Endothelial cell of umbilical vein (primary cell): ENCODE measurements around the gene RPS19. TPM values are rescaled to one million over a fixed set of nuclear protein-coding genes. Genes with fewer than 3 reads are reported as not detected.

ENCODE experiments used
- BruUV-seq: library from RNA; stranded (reverse); fragments of 400-500 nt; replicated peaks from 2 replicates; lab custom pipeline; 2021; lab: Mats Ljungman, UMichigan
- CTCF ChIA-PET: fragments of 300-600, 350-600 bp; sonication (Branson Sonifier 250); formaldehyde crosslinking; loops from one replicate; lab custom pipeline; 2021; ENCODE audit warnings: antibody characterized with exemption, inconsistent platforms; lab: Charles Lee
- POLR2A ChIA-PET: fragments of 300-600, 350-600 bp; sonication (Branson Sonifier 250); formaldehyde crosslinking; loops from one replicate; lab custom pipeline; 2021; ENCODE audit warnings: antibody characterized with exemption, inconsistent platforms; lab: Charles Lee
- DNase-seq: peaks from one replicate; pipeline ENCODE4 v3.0.0-alpha.2; 2011; ENCODE audit warnings: low read depth, low spot score
- FAIRE-seq: peaks from 2 replicates; lab custom pipeline; 2011; peaks lifted over from hg19 to GRCh38; lab: Jason Lieb, UNC
- H2AFZ ChIP-seq: 2 replicates; pipeline ENCODE4 v1.6.0; 2012; ENCODE audit warnings: low read depth, low read length, control low read depth, inconsistent platforms
- H3K27ac ChIP-seq: 2 replicates; pipeline ENCODE4 v1.5.1; 2011; ENCODE audit warnings: low read depth, mild to moderate bottlenecking, control low read depth, low read length, moderate library complexity; ENCODE audit not compliant: insufficient read depth
- H3K27me3 ChIP-seq, 2 experiments: 2 replicates each; pipeline versions ENCODE4 v1.6.0 to v1.6.1; 2011; ENCODE audit warnings: low read length in 2 of 2, mixed read lengths in 1 of 2; ENCODE audit not compliant: control insufficient read depth in 2 of 2, insufficient read depth in 2 of 2
- H3K36me3 ChIP-seq, 2 experiments: 2 replicates in 1 of 2; 3 replicates in 1 of 2; pipeline ENCODE4 v1.5.1; 2011; ENCODE audit warnings: low read length in 2 of 2, mild to moderate bottlenecking in 1 of 2, moderate library complexity in 1 of 2; ENCODE audit not compliant: control insufficient read depth in 2 of 2, insufficient read depth in 2 of 2; ENCODE audit errors: extremely low read depth in 1 of 2
- H3K4me1 ChIP-seq: 3 replicates; pipeline ENCODE4 v1.5.1; 2011; ENCODE audit warnings: mild to moderate bottlenecking, low read length; ENCODE audit not compliant: control insufficient read depth, insufficient read depth; ENCODE audit errors: extremely low read depth
- H3K4me2 ChIP-seq: 2 replicates; pipeline ENCODE4 v1.6.1; 2011; ENCODE audit warnings: low read length, control low read depth, mixed read lengths; ENCODE audit not compliant: insufficient read depth
- H3K4me3 ChIP-seq, 3 experiments: fragments of 200-600 bp in 1 of 3; sonication (generic), shearing (Covaris generic) in 1 of 3; replicated peaks in 1 of 3; 2 replicates each; pipeline ENCODE4 v1.5.1; 2011 to 2016; ENCODE audit warnings: control low read depth in 3 of 3, low read length in 3 of 3, mild to moderate bottlenecking in 2 of 3, inconsistent platforms in 1 of 3, low read depth in 1 of 3, moderate library complexity in 1 of 3; ENCODE audit not compliant: insufficient read depth in 1 of 3
- H3K79me2 ChIP-seq: 2 replicates; pipeline ENCODE4 v1.6.0; 2012; ENCODE audit warnings: low read length, inconsistent platforms; ENCODE audit not compliant: control insufficient read depth, insufficient read depth
- H3K9ac ChIP-seq: replicated peaks from 2 replicates; pipeline ENCODE3; 2011; ENCODE audit warnings: low read length, control low read depth; ENCODE audit not compliant: insufficient read depth; ENCODE audit errors: extremely low read depth
- H3K9me1 ChIP-seq: replicated peaks from 3 replicates; pipeline ENCODE4 v1.6.0; 2011; ENCODE audit warnings: mild to moderate bottlenecking, low read length; ENCODE audit not compliant: control insufficient read depth, insufficient read depth; ENCODE audit errors: extremely low read depth
- H3K9me3 ChIP-seq: replicated peaks from 2 replicates; pipeline ENCODE4 v1.5.1; 2012; ENCODE audit warnings: low read length, inconsistent platforms; ENCODE audit not compliant: control insufficient read depth, insufficient read depth
- H4K20me1 ChIP-seq: replicated peaks from 2 replicates; pipeline ENCODE3; 2011; ENCODE audit warnings: mild to moderate bottlenecking, low read length; ENCODE audit not compliant: control insufficient read depth, insufficient read depth; ENCODE audit errors: extremely low read depth
- EZH2 ChIP-seq: IDR thresholded peaks from 2 replicates; pipeline ENCODE4 v1.6.1; 2012; ENCODE audit warnings: borderline replicate concordance, low read depth, mild to moderate bottlenecking, moderate library complexity, low read length, inconsistent platforms; ENCODE audit not compliant: severe bottlenecking
- FOS ChIP-seq: IDR thresholded peaks from 2 replicates; pipeline ENCODE4 v1.6.1; 2011; ENCODE audit warnings: mild to moderate bottlenecking, low read length, moderate library complexity, borderline replicate concordance; ENCODE audit not compliant: insufficient read depth
- GATA2 ChIP-seq: IDR thresholded peaks from 2 replicates; pipeline ENCODE4 v1.7.0; 2011; ENCODE audit warnings: low read depth, mild to moderate bottlenecking, moderate library complexity, mixed read lengths, low read length; ENCODE audit not compliant: insufficient read length, insufficient read depth
- JUN ChIP-seq: IDR thresholded peaks from 2 replicates; pipeline ENCODE4 v1.6.1; 2011; ENCODE audit warnings: borderline replicate concordance, low read depth; ENCODE audit not compliant: insufficient read length, insufficient read depth
- MYC ChIP-seq: IDR thresholded peaks from one replicate; pipeline ENCODE4 v1.6.1; 2011; ENCODE audit warnings: mild to moderate bottlenecking, low read depth, low read length
- POLR2A ChIP-seq: IDR thresholded peaks from 2 replicates; pipeline ENCODE4 v1.6.1; 2012; ENCODE audit warnings: low read depth, mild to moderate bottlenecking, control low read depth, low read length
- POLR2AphosphoS5 ChIP-seq: IDR thresholded peaks from 2 replicates; pipeline ENCODE4 v1.6.1; 2012; ENCODE audit warnings: low read depth, mild to moderate bottlenecking, control low read depth, low read length, moderate library complexity; ENCODE audit not compliant: insufficient read depth
- dilution Hi-C: fragments of 300-500 bp; cut with MboI; formaldehyde crosslinking; loops from one replicate; pipeline ENCODE4 v1.15.0; 2019; ENCODE audit warnings: low sequenced_read_pairs; ENCODE audit not compliant: extremely low pct_ligation_motif_present
- intact Hi-C: fragments of 100-400 bp; cut with micrococcal nuclease; formaldehyde crosslinking; loops from one replicate; pipeline ENCODE4 v1.10.0; 2022
- polyA plus RNA-seq, 4 experiments: library from polyadenylated mRNA; depleted of rRNA in 3 of 4; stranded (reverse) in 3 of 4; unstranded in 1 of 4; fragments of >200 nt; gene quantifications; 2 replicates each; pipeline versions ENCODE4 v1.2.1 to v1.2.3, GENCODE V29; 2011 to 2012; ENCODE audit warnings: missing spikeins in 1 of 4
- total RNA-seq: library from RNA; stranded (reverse); gene quantifications from 2 replicates; pipeline ENCODE4 v1.2.3, GENCODE V29; 2021
- TF ChIP-seq, protein P1 (sequence below): IDR thresholded peaks from 2 replicates; pipeline ENCODE4 v1.6.1; 2011; ENCODE audit not compliant: insufficient read depth, insufficient read length
- TF ChIP-seq, protein P2 (sequence below), 2 donors: IDR thresholded peaks; 1 replicate in 1 of 2; 2 replicates in 1 of 2; pipeline ENCODE4 v1.5.1; 2011; ENCODE audit warnings: low read length in 2 of 2, mild to moderate bottlenecking in 2 of 2, moderate library complexity in 2 of 2, control low read depth in 1 of 2, inconsistent platforms in 1 of 2, low read depth in 1 of 2; ENCODE audit not compliant: insufficient read depth in 1 of 2; ENCODE audit errors: extremely low read depth in 1 of 2

Gene RPS19
- total and polyA plus RNA-seq, 2 donors (not counting 3 experiments of a cell fraction or from before 2014, with no cell fraction given) = 2,234 to 4,353 TPM

DNA sequence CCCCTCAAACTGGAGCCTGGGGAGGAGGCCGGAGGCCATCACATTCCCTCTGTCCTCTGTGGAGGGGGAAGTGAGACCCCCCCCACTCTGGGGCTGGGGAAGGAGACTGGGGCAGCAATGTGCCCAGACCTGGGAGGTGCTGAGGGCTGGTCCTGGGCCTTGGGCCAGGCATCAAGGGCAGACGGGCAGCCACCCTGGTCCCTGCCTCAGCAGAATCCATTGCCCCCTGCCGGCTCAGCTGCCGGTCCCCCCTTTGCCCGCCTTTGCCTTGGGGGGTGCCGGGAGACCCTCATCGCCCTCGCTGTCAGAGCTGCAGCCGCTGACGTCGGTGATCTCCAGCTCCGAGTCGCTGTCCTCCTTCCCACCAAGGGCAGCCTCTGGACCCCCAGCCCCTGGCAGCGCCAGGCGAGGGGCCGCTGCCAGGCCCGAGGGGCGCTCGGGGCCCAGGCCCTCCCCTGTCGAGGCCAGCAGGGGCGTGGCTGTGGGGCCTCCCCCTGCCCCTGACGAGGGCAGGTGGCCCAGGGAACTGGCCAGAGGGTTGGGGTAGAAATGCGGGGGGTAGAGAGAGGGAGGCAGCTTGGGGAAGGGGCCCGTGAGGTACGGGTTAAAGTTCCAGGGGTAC is 48.0 kb downstream of the RPS19 start:
- dilution Hi-C loops (no loop called here), intact Hi-C loops (no loop called here)
- peaks cover 0 to 36% of the 10 kb centered on the region in 2 experiments for H3K36me3 ChIP-seq
- H3K4me2 ChIP-seq = no peak overlapping the region
- no peaks in the 10 kb centered on the region for H4K20me1 ChIP-seq
- H3K27me3 ChIP-seq = peaks cover 19 to 24% of the 10 kb centered on the region in 2 experiments
- TF ChIP-seq GATA2 (no peak), EZH2 (no peak), MYC (no peak), POLR2AphosphoS5 (no peak), FOS (no peak), JUN (no peak), POLR2A (no peak)
- TF ChIP-seq, protein P1, sequence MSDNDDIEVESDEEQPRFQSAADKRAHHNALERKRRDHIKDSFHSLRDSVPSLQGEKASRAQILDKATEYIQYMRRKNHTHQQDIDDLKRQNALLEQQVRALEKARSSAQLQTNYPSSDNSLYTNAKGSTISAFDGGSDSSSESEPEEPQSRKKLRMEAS = no peak
- TF ChIP-seq, protein P2, sequence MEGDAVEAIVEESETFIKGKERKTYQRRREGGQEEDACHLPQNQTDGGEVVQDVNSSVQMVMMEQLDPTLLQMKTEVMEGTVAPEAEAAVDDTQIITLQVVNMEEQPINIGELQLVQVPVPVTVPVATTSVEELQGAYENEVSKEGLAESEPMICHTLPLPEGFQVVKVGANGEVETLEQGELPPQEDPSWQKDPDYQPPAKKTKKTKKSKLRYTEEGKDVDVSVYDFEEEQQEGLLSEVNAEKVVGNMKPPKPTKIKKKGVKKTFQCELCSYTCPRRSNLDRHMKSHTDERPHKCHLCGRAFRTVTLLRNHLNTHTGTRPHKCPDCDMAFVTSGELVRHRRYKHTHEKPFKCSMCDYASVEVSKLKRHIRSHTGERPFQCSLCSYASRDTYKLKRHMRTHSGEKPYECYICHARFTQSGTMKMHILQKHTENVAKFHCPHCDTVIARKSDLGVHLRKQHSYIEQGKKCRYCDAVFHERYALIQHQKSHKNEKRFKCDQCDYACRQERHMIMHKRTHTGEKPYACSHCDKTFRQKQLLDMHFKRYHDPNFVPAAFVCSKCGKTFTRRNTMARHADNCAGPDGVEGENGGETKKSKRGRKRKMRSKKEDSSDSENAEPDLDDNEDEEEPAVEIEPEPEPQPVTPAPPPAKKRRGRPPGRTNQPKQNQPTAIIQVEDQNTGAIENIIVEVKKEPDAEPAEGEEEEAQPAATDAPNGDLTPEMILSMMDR (IDR thresholded peaks at IDR 0.05; ENCODE audit: extremely low read depth in 1 of 2, insufficient read depth in 1 of 2, low read depth in 1 of 2, low read length in 2 of 2) = no peak
- POLR2A ChIA-PET = no interaction called here
- H2AFZ ChIP-seq = no peak overlapping the region
- CTCF ChIA-PET = no interaction called here
- FAIRE-seq = no peak
- H3K79me2 ChIP-seq = no peaks in the 10 kb centered on the region
- no peaks in the 10 kb centered on the region for H3K9me3 ChIP-seq
- H3K9ac ChIP-seq = no peak overlapping the region
- no peak overlapping the region for H3K4me3 ChIP-seq
- H3K27ac ChIP-seq = no peak overlapping the region
- BruUV-seq = no TSS peak
- H3K4me1 ChIP-seq = no peaks in the 10 kb centered on the region
- H3K9me1 ChIP-seq = no peaks in the 10 kb centered on the region
- no peak for DNase-seq
